IPS-15b (cell line): ENCODE measurements around the gene AGAP9.
"Not testable (repeated sequence)": the region's sequence is repeated elsewhere in the genome, so short reads cannot be mapped to it uniquely, and the experiment has no call there.

Experiments
- H3K27me3 ChIP-seq: one replicate; pipeline ENCODE4 v1.6.1; 2013; ENCODE audit warnings: low read length; ENCODE audit not compliant: control insufficient read depth, insufficient read depth
- H3K36me3 ChIP-seq: one replicate; pipeline ENCODE4 v1.6.1; 2013; ENCODE audit warnings: low read length; ENCODE audit not compliant: control insufficient read depth, insufficient read depth
- H3K4me1 ChIP-seq: one replicate; pipeline ENCODE4 v1.6.1; 2013; ENCODE audit warnings: mild to moderate bottlenecking, low read length; ENCODE audit not compliant: control insufficient read depth, insufficient read depth
- H3K4me3 ChIP-seq: one replicate; pipeline ENCODE4 v1.5.1; 2013; ENCODE audit warnings: low read depth, low read length
- H3K9ac ChIP-seq: one replicate; pipeline ENCODE4 v1.6.1; 2013; ENCODE audit warnings: low read depth, mild to moderate bottlenecking, low read length
- H3K9me3 ChIP-seq: one replicate; pipeline ENCODE4 v1.6.1; 2013; ENCODE audit warnings: mild to moderate bottlenecking, low read length; ENCODE audit not compliant: control insufficient read depth, insufficient read depth

Gene AGAP9

DNA sequence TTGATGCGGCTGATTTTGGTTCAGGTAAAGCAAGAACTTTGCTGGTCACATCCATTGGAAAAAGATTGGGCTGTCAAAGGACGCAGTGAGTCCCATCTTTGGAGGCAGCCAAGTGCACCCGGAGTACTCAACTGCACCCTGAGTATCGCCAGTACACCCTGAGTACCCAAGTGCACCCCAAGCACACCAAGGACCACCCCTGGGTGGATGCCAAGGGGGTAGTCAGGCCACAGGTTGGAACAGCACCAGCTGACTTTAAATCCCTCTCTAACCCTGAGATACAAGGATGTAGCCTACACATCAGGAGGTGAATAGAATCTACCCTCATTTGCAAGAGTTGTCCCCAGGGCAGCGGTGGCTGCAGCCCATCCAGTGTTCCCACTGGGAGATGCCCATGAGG, 56.0 kb downstream of the AGAP9 start:
- H3K4me3 ChIP-seq, H3K36me3 ChIP-seq, H3K9me3 ChIP-seq, H3K4me1 ChIP-seq, H3K27me3 ChIP-seq, H3K9ac ChIP-seq: not testable (repeated sequence)

DNA sequence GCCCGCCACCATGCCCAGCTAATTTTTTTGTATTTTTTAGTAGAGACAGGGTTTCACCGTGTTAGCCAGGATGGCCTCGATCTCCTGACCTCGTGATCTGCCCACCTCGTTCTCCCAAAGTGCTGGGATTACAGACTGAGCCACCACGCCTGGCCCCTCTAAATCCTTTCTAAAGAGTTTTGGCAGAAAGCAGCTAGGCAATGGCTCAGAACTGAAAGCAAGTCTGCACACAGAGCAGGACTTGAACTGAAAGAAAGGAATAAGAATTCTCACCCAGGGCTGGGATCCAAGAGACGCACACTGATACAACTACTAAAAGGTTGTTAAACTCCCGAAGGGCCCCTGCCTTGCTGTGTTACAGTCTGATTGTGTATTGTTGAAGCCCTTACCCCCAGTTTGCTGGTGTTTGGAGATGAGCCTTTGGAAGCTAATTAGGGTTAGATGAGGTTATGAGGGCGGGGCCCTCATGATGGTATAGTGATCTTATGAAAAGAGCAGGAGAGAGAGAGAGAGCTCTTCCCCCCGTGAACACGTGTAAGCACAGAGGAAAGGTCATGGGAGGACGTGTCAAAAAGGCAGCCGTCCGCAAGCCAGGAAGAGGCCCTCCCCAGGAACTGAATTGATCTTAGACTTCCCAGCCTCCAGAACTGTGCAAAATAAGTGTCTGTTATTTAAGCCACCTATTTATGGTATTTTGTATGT, 58.1 kb downstream of the AGAP9 start:
- H3K36me3 ChIP-seq, H3K4me1 ChIP-seq, H3K9me3 ChIP-seq, H3K9ac ChIP-seq, H3K27me3 ChIP-seq, H3K4me3 ChIP-seq: not testable (repeated sequence)

DNA sequence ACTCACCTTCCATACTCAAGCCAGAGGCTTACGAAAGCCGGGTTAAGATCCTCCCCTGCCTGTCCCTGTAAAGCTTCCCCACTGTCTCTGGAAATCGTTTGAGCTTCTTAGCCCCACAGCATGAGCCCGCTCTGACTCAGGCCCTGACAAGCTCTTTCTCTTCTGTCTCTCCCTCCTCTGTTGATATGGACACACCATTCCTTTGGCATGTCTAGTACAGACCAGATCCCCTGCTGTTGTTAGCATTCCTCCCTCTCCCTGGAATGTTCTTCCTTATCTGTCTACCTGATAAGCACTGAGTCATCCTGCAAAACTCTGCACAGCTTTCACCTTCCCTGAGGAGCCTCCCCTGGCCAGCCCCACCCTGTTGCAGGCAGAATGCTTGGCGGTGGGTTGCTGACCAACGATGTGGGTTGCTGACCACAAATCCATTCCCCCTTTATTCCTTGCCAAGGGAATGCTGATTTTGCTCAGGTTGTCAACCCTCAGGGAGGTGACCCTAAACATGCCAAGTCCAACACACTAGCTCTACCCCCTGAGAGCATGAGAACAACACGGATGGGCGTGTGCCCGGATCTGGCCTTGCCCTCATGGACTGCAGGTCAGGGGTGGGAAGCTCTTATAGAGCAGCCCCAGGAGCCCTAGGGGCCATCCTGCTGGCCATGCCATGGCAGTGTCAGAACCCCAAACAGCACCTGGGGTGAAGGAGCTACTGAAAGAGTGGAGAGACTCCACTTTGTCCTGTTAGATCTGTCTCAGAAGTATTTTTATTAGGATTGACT, 60.7 kb downstream of the AGAP9 start:
- H3K27me3 ChIP-seq, H3K9ac ChIP-seq, H3K4me1 ChIP-seq, H3K9me3 ChIP-seq, H3K36me3 ChIP-seq, H3K4me3 ChIP-seq: not testable (repeated sequence)

DNA sequence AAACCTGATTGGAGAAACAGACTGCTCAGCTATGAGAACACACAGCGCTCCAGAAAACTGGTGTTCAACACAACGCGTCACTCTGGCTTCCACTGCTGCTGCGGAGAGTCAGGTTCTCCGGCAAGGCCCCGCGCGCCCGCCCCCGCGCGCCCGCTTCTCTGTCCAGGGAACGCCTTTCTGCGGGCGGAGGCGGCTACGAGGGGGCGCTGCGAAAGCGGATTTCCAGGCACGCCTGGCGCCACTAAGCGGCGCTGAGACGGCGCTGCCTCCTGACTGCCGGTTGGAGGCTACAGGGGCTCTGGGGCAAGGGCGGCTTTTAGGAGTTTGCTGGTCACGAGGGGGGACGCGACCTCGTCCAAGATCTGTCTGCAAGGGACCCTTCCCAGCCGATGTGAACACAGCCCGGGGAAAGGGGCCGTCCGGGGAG, 62.2 kb downstream of the AGAP9 start:
- not testable (repeated sequence) for H3K9ac ChIP-seq, H3K4me3 ChIP-seq

DNA sequence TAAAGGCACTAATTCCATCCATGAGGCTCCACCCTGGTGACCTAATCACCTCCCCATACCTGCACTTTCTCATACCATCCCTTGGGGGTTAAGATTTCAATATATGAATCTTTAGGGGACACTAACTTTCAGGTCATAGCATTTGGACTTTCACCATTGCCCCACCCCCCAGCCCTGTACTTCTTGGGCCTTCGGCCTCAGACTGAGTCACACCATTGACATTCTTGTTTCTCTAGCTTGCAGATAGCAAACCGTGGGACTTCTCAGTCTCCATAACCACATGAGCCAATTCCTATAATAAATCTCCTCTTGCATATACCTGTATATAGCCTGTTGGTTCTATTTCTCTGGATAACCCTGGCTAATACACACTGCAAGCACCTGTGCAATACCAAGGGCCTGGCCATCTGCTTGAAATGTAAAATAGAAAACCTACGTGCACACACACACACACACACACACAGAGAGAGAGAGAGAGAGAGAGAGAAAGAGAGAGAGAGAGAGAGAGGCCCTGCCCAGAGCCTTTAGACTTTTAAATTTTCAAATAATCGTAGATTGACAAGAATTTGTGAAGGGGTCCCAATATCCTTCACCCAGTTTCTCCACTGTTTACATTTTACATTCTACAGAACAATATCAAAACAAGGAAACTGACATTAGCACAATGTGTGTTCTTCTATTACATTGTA, 64.8 kb downstream of the AGAP9 start:
- H3K4me3 ChIP-seq = no peak overlapping the region
- H3K27me3 ChIP-seq = no peaks in the 10 kb centered on the region
- H3K36me3 ChIP-seq = no peaks in the 10 kb centered on the region
- no peaks in the 10 kb centered on the region for H3K9me3 ChIP-seq
- no peak overlapping the region for H3K9ac ChIP-seq
- no peaks in the 10 kb centered on the region for H3K4me1 ChIP-seq

More for the DNA sequence above, 62.2 kb downstream of the AGAP9 start:
- H3K9me3 ChIP-seq, H3K4me1 ChIP-seq, H3K36me3 ChIP-seq, H3K27me3 ChIP-seq: not testable (repeated sequence)

DNA sequence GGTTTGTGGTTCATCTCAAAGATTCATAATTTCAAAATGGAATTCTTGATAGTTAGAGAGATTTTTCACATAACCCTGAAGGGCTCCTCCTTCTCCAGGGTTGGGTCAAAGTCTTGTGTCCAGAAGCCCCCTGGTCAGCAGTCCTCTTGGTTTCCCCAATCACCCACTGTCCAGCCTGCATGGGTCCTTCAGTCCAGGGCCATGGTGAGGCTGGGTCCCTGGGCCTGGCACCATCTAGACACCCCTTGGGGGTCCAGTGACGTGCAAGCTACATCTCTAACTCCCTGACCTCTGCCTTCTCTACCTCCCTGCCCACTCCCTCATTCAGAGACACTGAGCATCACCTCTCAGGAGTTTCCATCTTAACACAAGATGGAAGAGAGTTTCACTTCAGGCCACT, 65.6 kb downstream of the AGAP9 start:
- no peak overlapping the region for H3K9ac ChIP-seq
- H3K4me3 ChIP-seq = no peak overlapping the region
- H3K9me3 ChIP-seq = no peaks in the 10 kb centered on the region
- no peaks in the 10 kb centered on the region for H3K36me3 ChIP-seq
- no peaks in the 10 kb centered on the region for H3K4me1 ChIP-seq
- H3K27me3 ChIP-seq = no peaks in the 10 kb centered on the region

DNA sequence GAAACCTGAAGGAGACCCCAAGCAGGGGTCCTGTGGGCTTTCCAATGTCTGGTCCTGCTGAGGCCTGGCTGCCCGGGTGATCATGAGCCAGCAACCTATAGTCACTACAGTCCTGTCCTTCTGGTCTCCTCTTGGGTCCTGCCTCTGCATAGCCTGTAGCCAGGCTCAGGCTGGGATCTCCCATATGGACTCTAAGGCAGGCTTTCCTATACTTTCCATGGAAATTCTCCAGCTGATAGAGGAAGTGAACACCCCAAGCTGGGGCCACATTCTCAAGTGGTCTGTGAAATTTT, 66.0 kb downstream of the AGAP9 start:
- Histone ChIP-seq H3K36me3 (no peaks in the 10 kb centered on the region), H3K9me3 (no peaks in the 10 kb centered on the region), H3K27me3 (no peaks in the 10 kb centered on the region), H3K9ac (no peak overlapping the region), H3K4me1 (no peaks in the 10 kb centered on the region), H3K4me3 (no peak overlapping the region)

DNA sequence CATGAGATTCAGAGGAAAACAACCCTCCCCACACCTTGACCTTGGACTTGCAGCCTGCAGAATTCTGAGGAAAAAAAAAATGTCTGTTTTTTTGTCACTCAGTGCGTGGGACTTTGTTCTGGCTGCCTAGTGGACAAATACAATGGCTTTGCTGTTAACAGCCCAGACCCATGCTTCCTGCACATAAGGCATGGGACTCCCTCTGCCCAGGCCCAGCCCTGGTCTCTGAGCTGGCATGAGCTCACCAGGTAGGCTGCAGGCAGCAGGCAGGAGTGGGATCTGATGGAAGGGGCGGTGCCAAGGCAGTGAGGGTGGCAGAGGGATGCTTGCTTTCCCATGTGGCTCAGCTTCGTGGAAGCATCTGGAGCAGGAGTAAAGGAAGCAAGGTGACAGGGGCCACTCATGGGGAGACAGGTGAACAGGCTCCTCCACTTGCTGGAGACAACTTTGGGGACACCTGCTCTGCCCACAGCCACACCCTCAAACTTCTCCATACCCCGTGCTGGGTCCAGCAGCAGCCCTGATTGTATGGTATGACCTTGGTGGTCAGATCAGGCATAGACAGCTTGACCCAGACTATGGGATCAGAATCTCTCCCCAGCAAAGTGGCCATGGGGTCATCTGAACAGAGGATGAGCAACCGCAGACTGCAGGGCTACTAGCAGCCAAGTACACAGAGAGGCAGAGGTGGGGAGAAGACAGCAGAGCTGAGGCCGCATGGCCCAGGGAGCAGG, 66.5 kb downstream of the AGAP9 start:
- Histone ChIP-seq H3K27me3 (no peaks in the 10 kb centered on the region), H3K9ac (no peak overlapping the region), H3K4me3 (no peak overlapping the region), H3K36me3 (no peaks in the 10 kb centered on the region), H3K9me3 (no peaks in the 10 kb centered on the region), H3K4me1 (no peaks in the 10 kb centered on the region)

DNA sequence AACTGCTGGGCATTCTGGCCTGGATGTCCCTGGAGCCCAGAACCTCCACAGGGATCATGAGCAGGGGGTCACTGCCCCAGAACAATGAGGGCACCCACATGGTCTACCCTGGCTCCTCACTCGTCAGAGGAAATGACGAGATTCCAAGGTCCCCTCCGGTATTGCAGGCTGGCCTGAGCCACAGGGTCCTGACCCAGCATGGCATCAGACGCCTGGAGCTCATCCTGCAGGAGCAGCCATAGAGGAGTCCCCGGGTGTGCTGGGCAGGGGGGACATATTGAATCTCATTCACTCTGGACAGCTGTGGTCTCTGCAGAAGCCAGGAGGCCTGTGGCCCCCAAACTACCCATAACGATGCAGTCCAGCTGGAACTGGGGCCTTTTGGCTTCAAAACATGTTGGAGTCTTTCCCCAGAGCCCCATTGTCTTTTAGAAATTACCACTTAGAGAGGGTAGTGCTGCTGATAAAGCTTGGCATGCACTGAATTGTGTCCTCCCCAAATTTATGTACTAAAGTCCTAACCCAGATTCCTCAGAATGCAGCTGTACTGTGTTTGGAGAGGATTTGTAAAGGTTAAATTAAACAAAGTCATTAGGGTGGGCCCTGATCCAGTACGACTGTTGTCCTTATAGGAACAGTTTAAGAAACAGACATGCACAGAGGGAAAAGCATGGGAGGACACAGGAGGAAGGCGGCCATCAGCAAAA, 67.2 kb downstream of the AGAP9 start:
- Histone ChIP-seq H3K4me3 (no peak overlapping the region), H3K36me3 (no peaks in the 10 kb centered on the region), H3K27me3 (no peaks in the 10 kb centered on the region), H3K9ac (no peak overlapping the region), H3K9me3 (no peaks in the 10 kb centered on the region), H3K4me1 (no peaks in the 10 kb centered on the region)

DNA sequence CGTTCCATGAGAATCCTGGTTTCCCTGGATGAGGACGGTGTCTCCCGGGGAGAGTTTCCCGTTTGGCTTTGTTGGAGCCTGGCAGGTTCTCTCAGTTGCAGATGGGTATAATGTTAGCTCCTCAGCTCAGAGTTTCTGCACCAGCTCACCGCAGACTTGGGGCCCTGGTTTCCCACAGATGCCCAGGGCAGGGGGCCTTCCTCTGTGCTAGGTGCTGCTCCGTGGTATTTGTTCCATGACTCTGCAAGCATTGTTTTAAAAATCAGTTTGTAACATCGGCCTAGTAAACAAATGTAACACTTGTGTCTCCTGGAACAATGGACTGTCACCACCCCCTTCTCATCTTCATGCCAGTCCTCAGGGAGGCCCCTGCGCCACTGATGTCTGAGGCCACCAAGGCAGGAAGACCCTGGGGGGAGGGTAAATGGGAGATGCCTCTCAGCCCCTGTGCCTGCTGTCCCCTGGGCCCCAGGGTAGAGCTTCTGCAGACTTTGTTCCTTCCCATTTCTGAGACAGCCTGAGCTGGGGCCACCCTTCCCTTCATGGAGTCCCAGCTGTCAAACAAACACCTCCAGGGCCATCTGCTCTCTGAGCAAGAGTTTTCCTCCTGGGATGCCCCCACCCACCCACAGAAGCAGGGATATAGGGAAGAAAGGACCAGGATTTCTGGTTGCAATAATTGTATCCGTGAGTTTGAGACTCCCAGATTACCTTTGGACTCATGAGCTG, 67.9 kb downstream of the AGAP9 start:
- not testable (repeated sequence) for H3K4me1 ChIP-seq, H3K27me3 ChIP-seq, H3K36me3 ChIP-seq, H3K9ac ChIP-seq, H3K4me3 ChIP-seq, H3K9me3 ChIP-seq

DNA sequence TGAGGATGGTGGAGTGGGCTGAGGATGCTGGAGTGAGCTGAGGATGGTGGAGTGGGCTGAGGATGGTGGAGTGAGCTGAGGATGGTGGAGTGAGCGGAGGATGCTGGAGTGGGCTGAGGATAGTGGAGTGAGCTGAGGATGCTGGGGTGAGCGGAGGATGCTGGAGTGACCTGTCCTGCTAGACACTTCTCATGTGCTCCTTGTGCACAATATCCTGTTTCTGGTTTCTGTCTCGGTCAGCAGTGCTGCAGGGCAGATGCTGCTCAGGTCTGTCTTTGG, 68.7 kb downstream of the AGAP9 start:
- Histone ChIP-seq H3K27me3 (no peaks in the 10 kb centered on the region), H3K9ac (no peak overlapping the region), H3K4me3 (no peak overlapping the region), H3K4me1 (no peaks in the 10 kb centered on the region), H3K9me3 (no peaks in the 10 kb centered on the region), H3K36me3 (no peaks in the 10 kb centered on the region)
